GM23338 (cell line): Measurements from ENCODE around the gene KCNAB2. TPM values are rescaled to one million over a fixed set of nuclear protein-coding genes. Genes with fewer than 3 reads are reported as not detected.

Source experiments
- ATAC-seq: fragments of 200-7000 bp; cut with Tn5 transposase; 3 replicates; pipeline ENCODE4 v1.9.1; 2020
- DNase-seq: peaks from one replicate; pipeline ENCODE4 v3.0.0-alpha.2; 2015; ENCODE audit warnings: low spot score
- H2AFZ ChIP-seq: fragments of 200-600 bp; sonication (generic); 2 replicates; pipeline ENCODE4 v1.8.0; 2016; ENCODE audit warnings: antibody characterized with exemption, mild to moderate bottlenecking, moderate library complexity
- H3F3A ChIP-seq: fragments of 200-600 bp; sonication (generic); replicated peaks from 2 replicates; pipeline ENCODE4 v1.8.0; 2017; ENCODE audit warnings: antibody characterized with exemption, mixed run types, low read depth
- H3K27ac ChIP-seq: fragments of 200-600 bp; sonication (generic); 2 replicates; pipeline ENCODE4 v1.6.1; 2016; ENCODE audit warnings: low read depth
- H3K27me3 ChIP-seq: fragments of 200-600 bp; sonication (generic); 2 replicates; pipeline ENCODE4 v1.8.0; 2016; ENCODE audit warnings: mild to moderate bottlenecking, mixed run types, moderate library complexity; ENCODE audit not compliant: insufficient read depth
- H3K36me3 ChIP-seq: fragments of 200-600 bp; sonication (generic); 2 replicates; pipeline ENCODE4 v1.8.0; 2016; ENCODE audit warnings: mild to moderate bottlenecking; ENCODE audit not compliant: insufficient read depth
- H3K4me1 ChIP-seq: fragments of 200-600 bp; sonication (generic); 2 replicates; pipeline ENCODE4 v1.8.0; 2016; ENCODE audit warnings: mild to moderate bottlenecking, moderate library complexity; ENCODE audit not compliant: insufficient read depth
- H3K4me2 ChIP-seq: fragments of 200-600 bp; sonication (generic); 2 replicates; pipeline ENCODE4 v1.7.1; 2017; ENCODE audit warnings: mixed run types
- H3K4me3 ChIP-seq: fragments of 200-600 bp; sonication (generic); 2 replicates; pipeline ENCODE4 v1.6.1; 2016; ENCODE audit warnings: mixed run types
- H3K79me2 ChIP-seq: fragments of 200-600 bp; sonication (generic); replicated peaks from 2 replicates; pipeline ENCODE4 v1.8.0; 2017; ENCODE audit warnings: mild to moderate bottlenecking; ENCODE audit not compliant: insufficient read depth
- H3K9me2 ChIP-seq: fragments of 200-600 bp; sonication (generic); 2 replicates; pipeline ENCODE4 v1.8.0; 2017; ENCODE audit not compliant: insufficient read depth
- H4K20me1 ChIP-seq: fragments of 200-600 bp; sonication (generic); replicated peaks from 2 replicates; pipeline ENCODE4 v1.8.0; 2017; ENCODE audit warnings: mild to moderate bottlenecking; ENCODE audit not compliant: insufficient read depth
- H3K27ac Mint-ChIP-seq: 2 replicates; pipeline ENCODE4 v1.8.0; 2020; ENCODE audit warnings: inconsistent platforms, mild to moderate bottlenecking, moderate library complexity, mixed read lengths
- H3K27me3 Mint-ChIP-seq: 3 replicates; pipeline ENCODE4 v1.8.0; 2022; ENCODE audit warnings: low read depth, mild to moderate bottlenecking, moderate library complexity, mixed read lengths, inconsistent platforms; ENCODE audit not compliant: insufficient read depth, poor library complexity
- H3K36me3 Mint-ChIP-seq: 3 replicates; pipeline ENCODE4 v1.8.0; 2021; ENCODE audit warnings: low read depth, mild to moderate bottlenecking, inconsistent platforms, moderate library complexity, mixed read lengths
- H3K4me1 Mint-ChIP-seq: 3 replicates; pipeline ENCODE4 v1.8.0; 2020; ENCODE audit warnings: mild to moderate bottlenecking, inconsistent platforms, mixed read lengths
- H3K4me3 Mint-ChIP-seq: 3 replicates; pipeline ENCODE4 v1.8.0; 2021; ENCODE audit warnings: moderate library complexity, mild to moderate bottlenecking, inconsistent platforms, mixed read lengths
- H3K9me3 Mint-ChIP-seq: 3 replicates; pipeline ENCODE4 v1.8.0; 2020; ENCODE audit warnings: moderate library complexity, mild to moderate bottlenecking, inconsistent platforms, mixed read lengths
- CREB1 ChIP-seq: fragments of 250-450 bp; sonication (Bioruptor Pico); IDR thresholded peaks from 2 replicates; pipeline ENCODE4 v1.5.0; 2020; ENCODE audit warnings: low read depth, mild to moderate bottlenecking, moderate library complexity
- ETS1 ChIP-seq: IDR thresholded peaks from 2 replicates; pipeline ENCODE4 v1.6.1; 2016; ENCODE audit warnings: antibody characterized with exemption
- EZH2 ChIP-seq: fragments of 200-600 bp; sonication (generic); IDR thresholded peaks from one replicate; pipeline ENCODE4 v1.8.0; 2017; ENCODE audit warnings: antibody characterized with exemption, mild to moderate bottlenecking, low read depth; ENCODE audit not compliant: unreplicated experiment
- JUNB ChIP-seq: IDR thresholded peaks from one replicate; pipeline ENCODE4 v1.6.1; 2016; ENCODE audit warnings: antibody characterized with exemption; ENCODE audit not compliant: unreplicated experiment
- NANOG ChIP-seq: IDR thresholded peaks from 2 replicates; pipeline ENCODE4 v1.6.1; 2016; ENCODE audit warnings: antibody characterized with exemption, borderline replicate concordance
- POLR2AphosphoS5 ChIP-seq: IDR thresholded peaks from 2 replicates; pipeline ENCODE4 v1.6.1; 2016; ENCODE audit warnings: antibody characterized with exemption, low read depth
- STAT1 ChIP-seq: IDR thresholded peaks from one replicate; pipeline ENCODE4 v1.6.1; 2016; ENCODE audit warnings: antibody characterized with exemption; ENCODE audit not compliant: unreplicated experiment
- ZNF331 ChIP-seq: fragments of 250-450 bp; sonication (Bioruptor Pico); IDR thresholded peaks from 2 replicates; pipeline ENCODE4 v1.5.0; 2020; ENCODE audit warnings: low read depth, mild to moderate bottlenecking, moderate library complexity
- ZNF462 ChIP-seq: fragments of 250-450 bp; sonication (Bioruptor Pico); IDR thresholded peaks from 2 replicates; pipeline ENCODE4 v1.5.0; 2020; ENCODE audit warnings: mild to moderate bottlenecking, moderate library complexity
- polyA plus RNA-seq: library from polyadenylated mRNA; unstranded; fragments of >200 nt; fragmentation: Nextera tagmentation; extraction: Ambion mirVana; gene quantifications from 2 replicates; pipeline ENCODE4 v1.2.1, GENCODE V29; 2016
- total RNA-seq: library from RNA; depleted of rRNA; stranded (reverse); fragments of >200 nt; shearing (Covaris generic); gene quantifications from 2 replicates; pipeline ENCODE4 v1.2.3, GENCODE V29; 2014
- TF ChIP-seq, protein P1 (sequence below): IDR thresholded peaks from one replicate; pipeline ENCODE4 v1.6.1; 2018; ENCODE audit warnings: antibody characterized with exemption; ENCODE audit not compliant: unreplicated experiment

KCNAB2 gene
- total and polyA plus RNA-seq, 2 experiments from 2014 or later: 3.0 to 3.7 TPM

- H2AFZ ChIP-seq: no peak overlapping the region
- H3K79me2 ChIP-seq: no peaks in the 10 kb centered on the region
- H3K9me2 ChIP-seq: no peaks in the 10 kb centered on the region
- H3K36me3 ChIP-seq: no peaks in the 10 kb centered on the region
- no peaks in the 10 kb centered on the region for H4K20me1 ChIP-seq
- H3K4me3 ChIP-seq: no peak overlapping the region
- no peaks in the 10 kb centered on the region for H3K27me3 ChIP-seq
- no peak for ATAC-seq
- no peak for TF ChIP-seq CREB1 (CRISPR knock-in tag)
- no peak overlapping the region for H3K4me2 ChIP-seq
- Mint-ChIP-seq H3K36me3 (no peaks in the 10 kb centered on the region), H3K27ac (no peak overlapping the region), H3K9me3 (peaks cover 6% of the 10 kb centered on the region; the same call in 1 of the 3 replicates), H3K4me1 (no peaks in the 10 kb centered on the region), H3K27me3 (peaks cover 1% of the 10 kb centered on the region), H3K4me3 (no peak overlapping the region)
- H3F3A ChIP-seq: no peaks in the 10 kb centered on the region
- H3K27ac ChIP-seq: no peak overlapping the region
- no peak for DNase-seq
- no peaks in the 10 kb centered on the region for H3K4me1 ChIP-seq
These were observed 71.9 kb downstream of the KCNAB2 start for GRCh38 chr1:6117624-6118023.

GRCh38 chr1:6118415-6118814 lies 72.7 kb downstream of the KCNAB2 start:
- no peaks in the 10 kb centered on the region for H3K9me2 ChIP-seq
- ATAC-seq: no peak
- no peak for DNase-seq
- TF ChIP-seq ZNF462 (CRISPR knock-in tag) (no peak), NANOG (no peak), JUNB (no peak), ZNF331 (CRISPR knock-in tag) (no peak), STAT1 (no peak), POLR2AphosphoS5 (no peak), EZH2 (no peak), ETS1 (no peak)
- TF ChIP-seq, protein P1, sequence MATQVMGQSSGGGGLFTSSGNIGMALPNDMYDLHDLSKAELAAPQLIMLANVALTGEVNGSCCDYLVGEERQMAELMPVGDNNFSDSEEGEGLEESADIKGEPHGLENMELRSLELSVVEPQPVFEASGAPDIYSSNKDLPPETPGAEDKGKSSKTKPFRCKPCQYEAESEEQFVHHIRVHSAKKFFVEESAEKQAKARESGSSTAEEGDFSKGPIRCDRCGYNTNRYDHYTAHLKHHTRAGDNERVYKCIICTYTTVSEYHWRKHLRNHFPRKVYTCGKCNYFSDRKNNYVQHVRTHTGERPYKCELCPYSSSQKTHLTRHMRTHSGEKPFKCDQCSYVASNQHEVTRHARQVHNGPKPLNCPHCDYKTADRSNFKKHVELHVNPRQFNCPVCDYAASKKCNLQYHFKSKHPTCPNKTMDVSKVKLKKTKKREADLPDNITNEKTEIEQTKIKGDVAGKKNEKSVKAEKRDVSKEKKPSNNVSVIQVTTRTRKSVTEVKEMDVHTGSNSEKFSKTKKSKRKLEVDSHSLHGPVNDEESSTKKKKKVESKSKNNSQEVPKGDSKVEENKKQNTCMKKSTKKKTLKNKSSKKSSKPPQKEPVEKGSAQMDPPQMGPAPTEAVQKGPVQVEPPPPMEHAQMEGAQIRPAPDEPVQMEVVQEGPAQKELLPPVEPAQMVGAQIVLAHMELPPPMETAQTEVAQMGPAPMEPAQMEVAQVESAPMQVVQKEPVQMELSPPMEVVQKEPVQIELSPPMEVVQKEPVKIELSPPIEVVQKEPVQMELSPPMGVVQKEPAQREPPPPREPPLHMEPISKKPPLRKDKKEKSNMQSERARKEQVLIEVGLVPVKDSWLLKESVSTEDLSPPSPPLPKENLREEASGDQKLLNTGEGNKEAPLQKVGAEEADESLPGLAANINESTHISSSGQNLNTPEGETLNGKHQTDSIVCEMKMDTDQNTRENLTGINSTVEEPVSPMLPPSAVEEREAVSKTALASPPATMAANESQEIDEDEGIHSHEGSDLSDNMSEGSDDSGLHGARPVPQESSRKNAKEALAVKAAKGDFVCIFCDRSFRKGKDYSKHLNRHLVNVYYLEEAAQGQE: no peak

More at GRCh38 chr1:6118415-6118814, 72.7 kb downstream of the KCNAB2 start:
- Mint-ChIP-seq H3K4me1 (no peaks in the 10 kb centered on the region), H3K27me3 (peaks cover 4% of the 10 kb centered on the region), H3K9me3 (peaks cover 6% of the 10 kb centered on the region; the same call in 1 of the 3 replicates), H3K4me3 (no peak overlapping the region), H3K27ac (no peak overlapping the region), H3K36me3 (no peaks in the 10 kb centered on the region)
- Histone ChIP-seq H4K20me1 (no peaks in the 10 kb centered on the region), H3F3A (no peaks in the 10 kb centered on the region), H3K4me1 (no peaks in the 10 kb centered on the region), H3K4me2 (no peak overlapping the region), H3K4me3 (no peak overlapping the region), H3K36me3 (no peaks in the 10 kb centered on the region), H2AFZ (no peak overlapping the region), H3K79me2 (no peaks in the 10 kb centered on the region), H3K27me3 (no peaks in the 10 kb centered on the region), H3K27ac (no peak overlapping the region)
